Mesendoderm (in vitro differentiated cells): ENCODE measurements around the gene SNRPD1.
"Not testable (repeated sequence)": the region's sequence is repeated elsewhere in the genome, so short reads cannot be mapped to it uniquely, and the experiment has no call there.

Source experiments
- DNase-seq: peaks from one replicate; pipeline ENCODE4 v3.0.0; 2013
- H2AK5ac ChIP-seq: 2 replicates; pipeline ENCODE4 v1.6.1; 2013; ENCODE audit warnings: low read length, inconsistent platforms
- H2BK120ac ChIP-seq: 2 replicates; pipeline ENCODE4 v1.6.1; 2013; ENCODE audit warnings: low read depth, mild to moderate bottlenecking, low read length, moderate library complexity, mixed read lengths
- H2BK15ac ChIP-seq: replicated peaks from 2 replicates; pipeline ENCODE4 v1.6.1; 2013; ENCODE audit warnings: low read depth, mild to moderate bottlenecking, moderate library complexity
- H2BK5ac ChIP-seq: 2 replicates; pipeline ENCODE4 v1.6.1; 2013; ENCODE audit warnings: low read length, inconsistent platforms
- H3K18ac ChIP-seq: 2 replicates; pipeline ENCODE4 v1.6.1; 2013; ENCODE audit warnings: mild to moderate bottlenecking, low read length, mixed read lengths
- H3K23ac ChIP-seq: one replicate; pipeline ENCODE4 v1.6.1; 2013; ENCODE audit warnings: low read length
- H3K27ac ChIP-seq: 2 replicates; pipeline ENCODE4 v1.5.1; 2013; ENCODE audit warnings: low read depth, mild to moderate bottlenecking, inconsistent platforms, low read length, moderate library complexity
- H3K27me3 ChIP-seq: 2 replicates; pipeline ENCODE4 v1.6.1; 2013; ENCODE audit warnings: low read length, control low read depth, mild to moderate bottlenecking, inconsistent platforms; ENCODE audit not compliant: insufficient read depth, poor library complexity
- H3K36me3 ChIP-seq: 2 replicates; pipeline ENCODE4 v1.6.1; 2013; ENCODE audit warnings: low read length, inconsistent platforms; ENCODE audit not compliant: control insufficient read depth, insufficient read depth
- H3K4ac ChIP-seq: one replicate; pipeline ENCODE4 v1.6.1; 2013; ENCODE audit warnings: low read depth, mild to moderate bottlenecking, low read length, moderate library complexity
- H3K4me1 ChIP-seq: 2 replicates; pipeline ENCODE4 v1.6.1; 2013; ENCODE audit warnings: low read depth, low read length, inconsistent platforms; ENCODE audit not compliant: control insufficient read depth
- H3K4me2 ChIP-seq: 2 replicates; pipeline ENCODE4 v1.6.1; 2013; ENCODE audit warnings: low read length
- H3K4me3 ChIP-seq: 2 replicates; pipeline ENCODE4 v1.5.1; 2013; ENCODE audit warnings: mild to moderate bottlenecking, low read length
- H3K56ac ChIP-seq: one replicate; pipeline ENCODE4 v1.6.1; 2013; ENCODE audit warnings: low read length
- H3K79me1 ChIP-seq: 2 replicates; pipeline ENCODE4 v1.6.1; 2013; ENCODE audit warnings: low read length, inconsistent platforms
- H3K79me2 ChIP-seq: 2 replicates; pipeline ENCODE4 v1.6.1; 2013; ENCODE audit warnings: mild to moderate bottlenecking, low read length; ENCODE audit not compliant: control insufficient read depth, insufficient read depth
- H3K9ac ChIP-seq: 2 replicates; pipeline ENCODE4 v1.6.1; 2013; ENCODE audit warnings: low read length, inconsistent platforms
- H4K5ac ChIP-seq: one replicate; pipeline ENCODE4 v1.6.1; 2013; ENCODE audit warnings: low read length
- H4K8ac ChIP-seq: one replicate; pipeline ENCODE4 v1.6.1; 2013; ENCODE audit warnings: low read depth, mild to moderate bottlenecking, control low read depth, low read length, moderate library complexity
- WGBS: extraction: QIAGEN DNeasy Blood & Tissue Kit; methylation state at CpG from one replicate; pipeline ENCODE4 v1.1.7; 2013; ENCODE audit warnings: low lambda C conversion rate, missing lambda C conversion rate; ENCODE audit not compliant: insufficient coverage; ENCODE audit errors: extremely low coverage; 5-methylcytosine and 5-hydroxymethylcytosine counted together

The SNRPD1 gene

DNA sequence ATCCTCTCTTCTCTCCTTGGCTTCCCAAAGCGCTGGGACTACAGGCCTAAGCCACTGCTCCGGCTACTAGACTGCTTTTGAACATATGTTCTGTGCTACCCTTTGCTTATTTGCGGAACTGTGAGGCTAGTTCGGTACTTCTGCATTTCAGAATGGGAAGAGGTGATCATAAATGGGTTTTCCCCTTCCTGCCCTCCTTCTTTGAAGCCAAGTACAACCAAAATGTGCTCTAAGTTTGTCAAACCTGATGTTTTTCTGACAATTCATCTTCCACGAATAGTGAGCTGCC lies 9.9 kb upstream of the SNRPD1 start:
- peaks cover 1% of the 10 kb centered on the region for H3K79me1 ChIP-seq
- no peak overlapping the region for H3K56ac ChIP-seq
- H3K4me1 ChIP-seq, result peaks cover 1% of the 10 kb centered on the region
- no peaks in the 10 kb centered on the region for H3K27me3 ChIP-seq
- no peak overlapping the region for H2BK5ac ChIP-seq
- no CpG with 5 or more reads among the region's 5 CpGs for WGBS
- no peak overlapping the region for H2AK5ac ChIP-seq
- no peak overlapping the region for H4K8ac ChIP-seq
- H3K4ac ChIP-seq, result no peak overlapping the region
- no peak overlapping the region for H3K9ac ChIP-seq
- H3K79me2 ChIP-seq, result peaks cover 17% of the 10 kb centered on the region
- no peak overlapping the region for H3K4me3 ChIP-seq
- no peak overlapping the region for H4K5ac ChIP-seq
- no peak overlapping the region for H3K23ac ChIP-seq
- no peak overlapping the region for H3K27ac ChIP-seq
- no peak overlapping the region for H3K4me2 ChIP-seq
- no peak overlapping the region for H2BK120ac ChIP-seq
- no peaks in the 10 kb centered on the region for H3K36me3 ChIP-seq
- DNase-seq, result no peak
- no peak overlapping the region for H3K18ac ChIP-seq
- no peak overlapping the region for H2BK15ac ChIP-seq

DNA sequence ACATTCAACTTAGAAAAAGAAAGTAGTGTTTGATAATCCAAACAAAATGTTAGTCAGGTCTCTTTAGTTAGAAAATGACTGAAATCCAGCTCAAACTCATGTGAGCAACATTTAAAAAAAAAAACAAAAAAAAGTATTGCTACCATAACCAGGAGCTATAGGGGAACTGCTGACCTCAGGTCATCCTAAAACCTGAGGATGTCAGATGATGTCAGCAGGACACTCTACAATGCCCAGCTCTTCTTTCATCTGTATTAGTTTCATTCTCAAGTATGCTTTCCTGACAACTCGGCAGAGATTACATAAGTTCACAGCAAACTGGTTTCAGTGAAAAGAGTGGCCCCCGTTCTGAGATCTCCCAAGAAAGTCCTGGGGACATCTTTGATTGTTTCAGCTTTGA lies 7.4 kb upstream of the SNRPD1 start:
- Histone ChIP-seq H2AK5ac (no peak overlapping the region), H3K56ac (no peak overlapping the region), H3K79me1 (no peaks in the 10 kb centered on the region), H3K23ac (no peak overlapping the region), H3K4ac (no peak overlapping the region), H2BK15ac (no peak overlapping the region), H3K18ac (no peak overlapping the region), H3K27me3 (no peaks in the 10 kb centered on the region), H4K5ac (no peak overlapping the region), H3K79me2 (no peaks in the 10 kb centered on the region), H4K8ac (no peak overlapping the region), H3K4me2 (no peak overlapping the region), H2BK5ac (no peak overlapping the region), H3K4me3 (no peak overlapping the region), H3K27ac (no peak overlapping the region), H3K4me1 (no peaks in the 10 kb centered on the region), H3K36me3 (no peaks in the 10 kb centered on the region), H3K9ac (no peak overlapping the region), H2BK120ac (no peak overlapping the region)
- WGBS, result no CpG with 5 or more reads among the region's 2 CpGs
- no peak for DNase-seq

DNA sequence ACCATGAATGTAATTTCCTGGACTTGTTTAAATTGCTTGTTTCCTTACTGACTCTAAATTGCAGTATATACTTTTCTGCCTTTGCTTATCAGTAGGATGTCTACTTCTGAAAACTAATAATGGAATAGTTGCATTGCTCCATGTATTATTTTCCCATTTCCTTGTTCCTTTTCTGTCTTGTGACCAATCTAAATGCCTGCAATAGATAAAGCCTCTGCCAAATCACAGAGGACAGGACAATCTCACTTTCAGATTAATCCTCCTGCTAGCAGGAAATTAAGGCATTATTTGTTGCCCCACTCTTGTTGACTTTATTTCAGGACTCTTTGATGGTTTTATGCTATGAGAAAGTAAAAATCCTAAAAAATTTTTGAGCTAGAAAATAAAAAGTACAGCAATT lies 6.9 kb upstream of the SNRPD1 start:
- no peak overlapping the region for H2BK120ac ChIP-seq
- no peaks in the 10 kb centered on the region for H3K27me3 ChIP-seq
- H3K79me1 ChIP-seq, result no peaks in the 10 kb centered on the region
- DNase-seq, result no peak
- no peak overlapping the region for H3K23ac ChIP-seq
- no peak overlapping the region for H4K5ac ChIP-seq
- H3K56ac ChIP-seq, result no peak overlapping the region
- no peak overlapping the region for H3K18ac ChIP-seq
- no peaks in the 10 kb centered on the region for H3K4me1 ChIP-seq
- no peak overlapping the region for H4K8ac ChIP-seq
- no peak overlapping the region for H3K27ac ChIP-seq
- no peaks in the 10 kb centered on the region for H3K79me2 ChIP-seq
- no peak overlapping the region for H2BK5ac ChIP-seq
- H3K4ac ChIP-seq, result no peak overlapping the region
- H2BK15ac ChIP-seq, result no peak overlapping the region
- no peak overlapping the region for H3K9ac ChIP-seq
- no peak overlapping the region for H3K4me2 ChIP-seq
- no peak overlapping the region for H3K4me3 ChIP-seq
- no peak overlapping the region for H2AK5ac ChIP-seq
- no peaks in the 10 kb centered on the region for H3K36me3 ChIP-seq

GRCh38 chr18:21611401-21612124 lies 551 bp upstream of the SNRPD1 start:
- not testable (repeated sequence) for H4K5ac ChIP-seq, H2BK5ac ChIP-seq, H3K4me2 ChIP-seq, H2BK15ac ChIP-seq, H3K9ac ChIP-seq, H3K36me3 ChIP-seq, H3K23ac ChIP-seq, H4K8ac ChIP-seq, H3K4ac ChIP-seq, H3K27me3 ChIP-seq, H3K79me1 ChIP-seq, H3K4me1 ChIP-seq, H2BK120ac ChIP-seq, H3K56ac ChIP-seq, H3K4me3 ChIP-seq, H2AK5ac ChIP-seq, H3K18ac ChIP-seq, H3K27ac ChIP-seq
- WGBS, result no CpG with 5 or more reads among the region's 30 CpGs
- DNase-seq, result peak; percentile 4
- peaks cover 41% of the 10 kb centered on the region for H3K79me2 ChIP-seq

- H3K18ac ChIP-seq, H2BK5ac ChIP-seq, H3K9ac ChIP-seq, H3K36me3 ChIP-seq, H3K4ac ChIP-seq, H3K4me1 ChIP-seq, H4K8ac ChIP-seq, H3K4me3 ChIP-seq, H3K56ac ChIP-seq, DNase-seq, H2BK120ac ChIP-seq, H3K23ac ChIP-seq, H4K5ac ChIP-seq, H2BK15ac ChIP-seq, H3K27ac ChIP-seq, H3K79me1 ChIP-seq, H3K27me3 ChIP-seq, H3K4me2 ChIP-seq, H2AK5ac ChIP-seq: not testable (repeated sequence)
- no CpG with 5 or more reads among the region's 9 CpGs for WGBS
- H3K79me2 ChIP-seq, result peaks cover 45% of the 10 kb centered on the region
These were observed 9.5 kb downstream of the SNRPD1 start for GRCh38 chr18:21621640-21622039.

- no peak overlapping the region for H4K5ac ChIP-seq
- H3K4me1 ChIP-seq, result no peaks in the 10 kb centered on the region
- H3K4me2 ChIP-seq, result no peak overlapping the region
- H3K56ac ChIP-seq, result no peak overlapping the region
- no peak overlapping the region for H2BK120ac ChIP-seq
- H2BK15ac ChIP-seq, result no peak overlapping the region
- no peak overlapping the region for H2AK5ac ChIP-seq
- no CpG with 5 or more reads among the region's 9 CpGs for WGBS
- no peak overlapping the region for H3K4ac ChIP-seq
- no peak overlapping the region for H3K18ac ChIP-seq
- H3K27me3 ChIP-seq, result no peaks in the 10 kb centered on the region
- no peak overlapping the region for H4K8ac ChIP-seq
- H3K36me3 ChIP-seq, result peaks cover 5% of the 10 kb centered on the region
- DNase-seq, result no peak
- H3K79me2 ChIP-seq, result peaks cover 1% of the 10 kb centered on the region
- H3K4me3 ChIP-seq, result no peak overlapping the region
- no peak overlapping the region for H2BK5ac ChIP-seq
- peaks cover 1% of the 10 kb centered on the region for H3K79me1 ChIP-seq
- H3K23ac ChIP-seq, result no peak overlapping the region
- H3K9ac ChIP-seq, result no peak overlapping the region
- no peak overlapping the region for H3K27ac ChIP-seq
These were observed 17.1 kb downstream of the SNRPD1 start for GRCh38 chr18:21629089-21629832.
